Lower leg skin (tissue), 4 donors: ENCODE data around the gene MTERF4. TPM values are rescaled to one million over a fixed set of nuclear protein-coding genes. Genes with fewer than 3 reads are reported as not detected.

Source experiments
- DNase-seq, 2 donors: peaks; one replicate each; pipeline ENCODE4 v3.0.0-alpha.2; 2019; ENCODE audit warnings: low spot score in 2 of 2
- H3K4me3 ChIP-seq: fragments of 200-600 bp; sonication (generic); 2 replicates; pipeline ENCODE4 v1.5.1; 2017; ENCODE audit warnings: mild to moderate bottlenecking, low read depth; ENCODE audit not compliant: poor library complexity, severe bottlenecking
- CTCF ChIP-seq, 3 donors: fragments of 450-650 bp; IDR thresholded peaks; one replicate each; pipeline ENCODE4 v1.5.1; 2016; ENCODE audit warnings: antibody characterized with exemption in 3 of 3, mild to moderate bottlenecking in 3 of 3, moderate library complexity in 2 of 3
- POLR2A ChIP-seq, 2 donors: fragments of 450-650 bp; IDR thresholded peaks; one replicate each; pipeline ENCODE4 v1.6.1; 2016 to 2017; ENCODE audit warnings: antibody characterized with exemption in 2 of 2, mild to moderate bottlenecking in 1 of 2, moderate library complexity in 1 of 2
- WGBS, 2 donors: methylation state at CpG; one replicate each; pipeline ENCODE4 v1.1.5; 2018; 5-methylcytosine and 5-hydroxymethylcytosine counted together
- intact Hi-C: fragments of 100-400 bp; cut with DNase I; formaldehyde crosslinking; loops from one replicate; pipeline ENCODE4 v1.15.0; 2023; ENCODE audit warnings: low total_unique reads
- total RNA-seq, 4 donors: library from RNA; depleted of rRNA; stranded (reverse); fragments of >200 nt; gene quantifications; one replicate each; pipeline ENCODE4 v1.1.0, GENCODE V29; 2016

The MTERF4 gene
- total RNA-seq, 4 donors from 2014 or later: 26.4 to 58.2 (median 44.7) TPM

- intact Hi-C loops: no loop called here
- 73 to 77% methylated on average over 21 to 24 of the region's 25 CpGs for WGBS, 2 donors
- no peak for TF ChIP-seq CTCF (IDR thresholded peaks at IDR 0.05)
- no peak for TF ChIP-seq POLR2A (IDR thresholded peaks at IDR 0.05)
- no peak overlapping the region for H3K4me3 ChIP-seq
- peak in 1 of 2 donors; percentile 83 for DNase-seq
Observed at GRCh38 chr2:241073166-241074064, 28.7 kb downstream of the MTERF4 start.

DNA sequence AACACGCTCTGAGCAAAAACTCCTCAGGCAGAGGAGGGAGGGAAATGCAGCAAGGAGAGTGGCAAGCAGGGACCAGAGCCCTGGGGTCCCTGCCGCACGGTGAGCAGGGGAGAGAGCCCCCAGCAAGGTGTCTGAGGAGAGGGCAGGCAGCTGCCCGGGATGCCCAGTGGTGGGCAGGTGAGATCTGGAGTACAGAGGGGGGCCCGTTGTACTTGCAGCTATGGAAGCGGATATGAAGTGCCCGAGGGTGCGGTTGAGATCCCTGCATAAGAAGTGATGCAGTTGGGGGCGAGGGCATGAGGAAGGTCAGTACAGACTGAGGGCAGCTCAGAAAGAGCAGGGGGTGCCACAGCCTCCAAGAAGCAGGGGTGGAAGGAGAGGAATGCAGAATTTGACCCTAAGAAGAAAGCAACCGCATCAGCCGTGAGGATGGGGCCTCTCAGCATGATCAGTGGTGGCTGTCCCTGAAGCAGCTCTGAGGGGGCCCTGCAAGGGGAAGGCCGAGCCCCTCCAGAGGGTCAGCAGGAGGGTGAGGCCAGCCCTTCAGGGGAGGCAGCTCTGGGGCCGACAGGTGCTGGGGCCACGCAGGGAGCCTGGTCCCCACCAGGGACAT, 29.4 kb downstream of the MTERF4 start:
- no peak overlapping the region for H3K4me3 ChIP-seq
- peak in 1 of 2 donors; percentile 83 for DNase-seq
- 73 to 74% methylated on average over 14 of the region's 14 CpGs for WGBS, 2 donors
- TF ChIP-seq POLR2A (IDR thresholded peaks at IDR 0.05) (no peak), CTCF (IDR thresholded peaks at IDR 0.05) (no peak)
- intact Hi-C loops: no loop called here

DNA sequence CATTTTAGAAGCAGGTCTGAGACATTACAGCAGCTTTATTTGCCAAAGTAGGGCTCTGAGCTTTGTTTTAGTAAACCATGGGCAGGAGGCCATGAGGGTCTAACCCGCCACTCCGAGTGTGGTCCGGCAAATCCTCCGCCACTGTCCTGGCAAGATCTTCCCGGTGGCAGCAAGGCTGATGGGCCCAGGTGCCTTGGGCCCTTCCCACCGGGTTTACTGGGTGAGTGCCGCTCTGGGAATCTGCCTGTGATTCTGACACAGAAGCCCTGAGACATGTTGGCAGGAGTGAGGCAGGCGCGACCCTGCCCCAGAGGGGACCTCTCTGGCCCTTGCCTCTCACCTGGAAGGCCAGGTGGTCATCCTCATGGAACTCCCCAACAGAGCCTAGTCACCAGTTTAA, 29.9 kb downstream of the MTERF4 start:
- DNase-seq: peak in 1 of 2 donors; percentile 66
- intact Hi-C loops: no loop called here
- H3K4me3 ChIP-seq: no peak overlapping the region
- TF ChIP-seq CTCF (IDR thresholded peaks at IDR 0.05) (no peak), POLR2A (IDR thresholded peaks at IDR 0.05) (no peak)
- 74 to 80% methylated on average over 8 to 9 of the region's 9 CpGs for WGBS, 2 donors

DNA sequence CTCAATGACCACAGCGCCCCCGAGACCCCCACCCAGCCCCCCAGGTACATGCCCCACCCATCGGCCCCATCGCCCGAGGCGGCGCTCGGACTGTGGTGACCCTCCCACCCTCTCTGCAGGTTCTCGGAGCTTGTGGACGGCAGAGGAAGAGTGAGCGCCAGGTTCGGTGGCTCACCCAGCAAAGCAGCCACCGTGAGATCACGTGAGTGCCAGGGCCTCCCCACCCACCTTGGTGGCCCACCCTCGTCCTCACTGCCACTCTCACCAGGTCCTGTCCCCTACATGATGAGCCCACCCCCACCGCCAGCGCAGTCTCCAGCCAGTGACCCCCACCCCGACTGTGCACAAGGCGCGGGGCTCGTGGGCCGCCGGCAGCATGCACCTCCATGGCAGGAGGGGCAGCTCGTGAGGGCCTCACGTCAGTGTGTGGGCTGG, 30.4 kb downstream of the MTERF4 start:
- peak in 1 of 2 donors; percentile 72 for DNase-seq
- intact Hi-C loops: no loop called here
- WGBS, 2 donors: 82 to 85% methylated on average over 8 to 25 of the region's 25 CpGs
- H3K4me3 ChIP-seq: no peak overlapping the region
- TF ChIP-seq CTCF (IDR thresholded peaks at IDR 0.05): no peak
- no peak for TF ChIP-seq POLR2A (IDR thresholded peaks at IDR 0.05)

DNA sequence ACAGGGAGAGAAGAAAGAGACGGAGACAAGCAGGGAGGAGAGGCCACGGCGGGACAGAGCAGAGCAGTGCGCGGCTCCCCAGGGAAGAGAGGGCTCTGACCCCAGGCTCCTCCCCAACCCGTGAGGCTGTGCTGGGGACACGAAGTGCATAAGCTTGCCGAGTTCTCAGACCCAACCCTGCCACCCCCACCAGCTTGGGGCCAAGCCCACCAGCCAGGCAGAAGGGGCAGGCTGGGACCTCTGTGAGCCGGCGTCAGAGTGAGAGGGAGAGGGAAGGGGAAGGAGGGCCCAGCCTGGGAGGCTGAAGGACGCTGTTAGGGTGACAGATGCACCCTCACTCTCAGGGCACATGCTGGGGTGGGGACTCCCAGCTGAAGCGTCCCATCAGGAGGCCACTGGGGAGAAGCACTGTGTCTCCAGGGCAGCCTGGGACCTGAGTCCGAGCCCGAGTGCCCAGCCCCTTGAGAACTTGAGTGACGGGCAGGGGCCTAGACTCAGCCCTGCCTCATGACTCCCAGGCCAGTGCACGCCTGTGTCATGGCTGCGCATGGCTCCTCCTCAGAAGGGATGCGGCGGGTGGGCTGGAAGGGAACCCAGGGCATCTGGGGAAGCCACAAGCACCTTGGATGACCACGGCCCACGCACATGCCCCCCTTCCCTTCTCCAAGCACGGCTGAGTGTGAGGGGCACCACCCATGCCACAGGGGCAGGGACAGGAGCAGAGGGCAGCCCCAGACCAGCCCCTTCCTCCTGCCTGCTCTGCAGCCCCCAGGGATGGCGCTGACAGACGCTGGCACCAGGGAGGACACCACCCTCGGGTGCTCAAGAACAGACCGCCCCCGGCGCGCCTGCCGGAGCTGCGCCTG, 31.0 kb downstream of the MTERF4 start:
- WGBS, 2 donors: 80 to 82% methylated on average over 27 to 30 of the region's 31 CpGs
- DNase-seq: peak in 1 of 2 donors; percentile 80
- no peak overlapping the region for H3K4me3 ChIP-seq
- intact Hi-C loops: no loop called here
- TF ChIP-seq POLR2A (IDR thresholded peaks at IDR 0.05) (no peak), CTCF (IDR thresholded peaks at IDR 0.05) (no peak)
